ENCODE data around the gene LECT2. TPM values are rescaled to one million over a fixed set of nuclear protein-coding genes. Genes with fewer than 3 reads are reported as not detected.

LECT2 gene
- total RNA-seq, 1 experiment from 2014 or later: not detected

DNA sequence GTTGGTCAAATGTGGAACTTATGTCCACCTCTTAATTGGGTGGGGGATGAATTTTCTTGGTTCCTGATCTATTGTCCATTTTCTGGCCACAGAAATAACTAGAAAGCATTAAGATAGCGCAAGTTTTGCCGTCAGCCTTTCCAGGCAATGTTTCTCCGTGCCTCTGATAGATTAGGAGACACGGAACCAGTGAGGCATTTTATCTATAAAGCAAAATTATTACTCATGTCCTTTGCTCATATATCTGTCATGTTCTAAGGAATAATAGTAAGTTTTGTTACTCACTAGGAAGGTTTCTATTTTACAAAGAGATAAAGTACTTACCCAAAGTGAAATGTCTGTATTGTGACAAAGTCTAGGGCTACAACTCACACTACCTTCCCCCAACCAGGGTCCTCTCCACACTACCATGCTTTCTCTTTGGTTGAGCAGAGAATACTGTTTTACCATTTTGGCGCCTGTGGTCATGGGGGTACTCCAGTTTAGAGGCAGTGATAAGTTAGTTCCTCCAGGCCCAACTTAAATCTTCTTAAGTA lies 39.2 kb downstream of the LECT2 start:
- ATAC-seq (no peak), DNase-seq (peak; percentile 49)
- peak overlapping the region; percentile 77 for H3K27ac ChIP-seq (ENCODE audit: low read length)
- H3K9me3 ChIP-seq (ENCODE audit: low read length): no peaks in the 10 kb centered on the region
- no peak overlapping the region for H3K4me3 ChIP-seq (ENCODE audit: low read length)
- peak overlapping the region; percentile 10; the same call in 1 of the 2 replicates for H2AFZ ChIP-seq (ENCODE audit: low read length)
- H3F3A ChIP-seq (ENCODE audit: low read length, unreplicated experiment): no peaks in the 10 kb centered on the region
- CTCF ChIA-PET: no interaction called here
- peaks cover 14% of the 10 kb centered on the region; the same call in 1 of the 2 replicates for H3K27me3 ChIP-seq (ENCODE audit: low read length)
- H3K9ac ChIP-seq (ENCODE audit: low read length): no peak overlapping the region
- intact Hi-C loops (cut with micrococcal nuclease): no loop called here
- H3K4me1 ChIP-seq (ENCODE audit: insufficient read depth, low read length): peaks cover 28% of the 10 kb centered on the region
- H3K9me2 ChIP-seq (replicated peaks; ENCODE audit: low read length): no peaks in the 10 kb centered on the region
- H3K4me2 ChIP-seq (ENCODE audit: low read length): no peak overlapping the region
- BruUV-seq (replicated peaks): no TSS peak
- no peaks in the 10 kb centered on the region for H3K36me3 ChIP-seq (ENCODE audit: low read depth, low read length)
- TF ChIP-seq EZH2 (IDR thresholded peaks at IDR 0.05; ENCODE audit: low read length, unreplicated experiment) (no peak), EZH2phosphoT487 (IDR thresholded peaks at IDR 0.05; ENCODE audit: borderline replicate concordance, low read length) (no peak)
- TF ChIP-seq, protein P1, sequence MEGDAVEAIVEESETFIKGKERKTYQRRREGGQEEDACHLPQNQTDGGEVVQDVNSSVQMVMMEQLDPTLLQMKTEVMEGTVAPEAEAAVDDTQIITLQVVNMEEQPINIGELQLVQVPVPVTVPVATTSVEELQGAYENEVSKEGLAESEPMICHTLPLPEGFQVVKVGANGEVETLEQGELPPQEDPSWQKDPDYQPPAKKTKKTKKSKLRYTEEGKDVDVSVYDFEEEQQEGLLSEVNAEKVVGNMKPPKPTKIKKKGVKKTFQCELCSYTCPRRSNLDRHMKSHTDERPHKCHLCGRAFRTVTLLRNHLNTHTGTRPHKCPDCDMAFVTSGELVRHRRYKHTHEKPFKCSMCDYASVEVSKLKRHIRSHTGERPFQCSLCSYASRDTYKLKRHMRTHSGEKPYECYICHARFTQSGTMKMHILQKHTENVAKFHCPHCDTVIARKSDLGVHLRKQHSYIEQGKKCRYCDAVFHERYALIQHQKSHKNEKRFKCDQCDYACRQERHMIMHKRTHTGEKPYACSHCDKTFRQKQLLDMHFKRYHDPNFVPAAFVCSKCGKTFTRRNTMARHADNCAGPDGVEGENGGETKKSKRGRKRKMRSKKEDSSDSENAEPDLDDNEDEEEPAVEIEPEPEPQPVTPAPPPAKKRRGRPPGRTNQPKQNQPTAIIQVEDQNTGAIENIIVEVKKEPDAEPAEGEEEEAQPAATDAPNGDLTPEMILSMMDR (conservative IDR thresholded peaks at IDR 0.05; ENCODE audit: low read depth, low read length): no peak
- H4K20me1 ChIP-seq (ENCODE audit: low read length): no peaks in the 10 kb centered on the region
- H3K79me2 ChIP-seq (ENCODE audit: low read length): no peaks in the 10 kb centered on the region
- POLR2A ChIA-PET (ENCODE audit: unreplicated experiment): no interaction called here

DNA sequence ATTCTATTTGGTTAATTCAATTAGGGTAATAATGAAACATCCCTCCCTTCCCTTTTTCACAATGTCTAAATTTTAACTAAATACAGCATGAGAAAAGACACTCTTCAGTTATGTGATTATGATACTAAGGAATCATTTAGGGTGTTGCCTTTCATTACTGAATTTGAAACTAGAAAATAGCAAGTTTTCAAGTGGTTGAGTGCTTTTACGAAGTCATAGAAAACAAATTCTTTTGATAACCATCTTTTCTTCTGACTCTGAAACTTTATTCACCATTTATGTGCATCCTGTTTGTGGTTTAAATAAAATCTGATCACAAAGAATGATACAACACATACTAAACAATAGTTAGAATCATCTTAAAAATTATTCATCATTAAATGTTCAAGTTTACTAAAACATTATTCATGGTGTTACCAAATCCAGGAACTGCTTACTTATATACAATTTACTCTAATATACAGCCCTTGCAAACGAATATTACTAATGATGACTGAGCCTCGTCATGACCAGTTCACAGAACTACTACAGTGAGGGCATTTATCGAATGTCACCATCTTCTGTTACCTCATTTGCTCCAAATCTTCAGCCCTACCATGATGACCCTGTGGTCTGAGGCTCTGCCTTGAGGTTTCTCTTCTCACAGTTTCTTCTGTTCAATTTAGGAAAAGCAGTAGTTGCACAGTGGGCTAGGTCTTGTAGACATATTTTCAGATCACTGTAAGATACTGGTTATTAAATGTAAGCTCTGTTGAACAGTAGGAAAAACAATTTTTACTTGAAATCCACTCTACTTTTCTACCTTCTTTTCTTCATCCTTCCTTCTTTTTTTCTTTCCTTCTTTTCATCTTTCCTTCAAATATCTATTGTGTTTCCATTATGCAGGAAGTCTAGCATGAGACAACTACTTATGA lies 40.8 kb downstream of the LECT2 start:
- Histone ChIP-seq H3K27ac (ENCODE audit: low read length) (peak overlapping the region; percentile 77), H3K9ac (ENCODE audit: low read length) (peak overlapping the region; percentile 15; the same call in 1 of the 2 replicates), H3F3A (ENCODE audit: low read length, unreplicated experiment) (no peaks in the 10 kb centered on the region), H3K9me3 (ENCODE audit: low read length) (no peaks in the 10 kb centered on the region), H3K79me2 (ENCODE audit: low read length) (no peaks in the 10 kb centered on the region), H3K4me3 (ENCODE audit: low read length) (no peak overlapping the region), H3K4me1 (ENCODE audit: insufficient read depth, low read length) (peaks cover 28% of the 10 kb centered on the region), H3K36me3 (ENCODE audit: low read depth, low read length) (no peaks in the 10 kb centered on the region), H3K9me2 (replicated peaks; ENCODE audit: low read length) (no peaks in the 10 kb centered on the region), H3K27me3 (ENCODE audit: low read length) (peaks cover 22% of the 10 kb centered on the region; the same call in 1 of the 2 replicates), H2AFZ (ENCODE audit: low read length) (no peak overlapping the region), H3K4me2 (ENCODE audit: low read length) (0 out of 2 replicates have a peak overlapping the region, but pooled peaks have one; percentile 22), H4K20me1 (ENCODE audit: low read length) (no peaks in the 10 kb centered on the region)
- DNase-seq: peak; percentile 57
- CTCF ChIA-PET: no interaction called here
- POLR2A ChIA-PET (ENCODE audit: unreplicated experiment): no interaction called here
- intact Hi-C loops (cut with micrococcal nuclease): no loop called here
- no peak for ATAC-seq
- BruUV-seq (replicated peaks): no TSS peak
- no peak for TF ChIP-seq EZH2phosphoT487 (IDR thresholded peaks at IDR 0.05; ENCODE audit: borderline replicate concordance, low read length)
- TF ChIP-seq EZH2 (IDR thresholded peaks at IDR 0.05; ENCODE audit: low read length, unreplicated experiment): no peak
- TF ChIP-seq, protein P1 (conservative IDR thresholded peaks at IDR 0.05; ENCODE audit: low read depth, low read length): no peak

DNA sequence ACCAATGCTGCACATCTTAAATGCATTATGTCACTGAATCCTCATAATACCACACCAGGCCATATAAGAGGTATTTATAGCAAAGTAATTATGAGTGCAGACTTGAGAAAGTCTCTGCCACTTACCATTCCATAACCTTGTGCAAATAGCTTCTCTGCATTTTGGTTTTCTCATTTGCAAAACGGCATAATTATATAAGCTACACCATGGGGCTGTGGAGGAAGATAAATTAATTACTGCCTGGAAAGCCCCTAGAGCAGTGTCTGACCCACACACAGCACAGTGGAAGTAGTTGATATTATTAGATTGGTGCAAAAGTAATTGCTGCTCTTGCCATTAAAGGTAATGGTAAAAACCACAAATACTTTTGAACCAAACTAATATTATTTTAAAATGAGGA lies 49.6 kb downstream of the LECT2 start:
- no peaks in the 10 kb centered on the region for H3F3A ChIP-seq (ENCODE audit: low read length, unreplicated experiment)
- H3K36me3 ChIP-seq (ENCODE audit: low read depth, low read length): no peaks in the 10 kb centered on the region
- BruUV-seq (replicated peaks): no TSS peak
- no peak overlapping the region for H3K9ac ChIP-seq (ENCODE audit: low read length)
- ChIA-PET CTCF (no interaction called here), POLR2A (ENCODE audit: unreplicated experiment) (no interaction called here)
- TF ChIP-seq EZH2 (IDR thresholded peaks at IDR 0.05; ENCODE audit: low read length, unreplicated experiment) (no peak), EZH2phosphoT487 (IDR thresholded peaks at IDR 0.05; ENCODE audit: borderline replicate concordance, low read length) (no peak)
- TF ChIP-seq, protein P1 (conservative IDR thresholded peaks at IDR 0.05; ENCODE audit: low read depth, low read length): no peak
- no peaks in the 10 kb centered on the region for H3K79me2 ChIP-seq (ENCODE audit: low read length)
- H3K4me1 ChIP-seq (ENCODE audit: insufficient read depth, low read length): no peaks in the 10 kb centered on the region
- H3K4me2 ChIP-seq (ENCODE audit: low read length): no peak overlapping the region
- H3K9me3 ChIP-seq (ENCODE audit: low read length): no peaks in the 10 kb centered on the region
- no peak overlapping the region for H3K4me3 ChIP-seq (ENCODE audit: low read length)
- no peak for ATAC-seq
- H3K27me3 ChIP-seq (ENCODE audit: low read length): peaks cover 8% of the 10 kb centered on the region; the same call in 1 of the 2 replicates
- no peaks in the 10 kb centered on the region for H3K9me2 ChIP-seq (replicated peaks; ENCODE audit: low read length)
- H4K20me1 ChIP-seq (ENCODE audit: low read length): no peaks in the 10 kb centered on the region
- no peak for DNase-seq
- intact Hi-C loops (cut with micrococcal nuclease): no loop called here
- H2AFZ ChIP-seq (ENCODE audit: low read length): no peak overlapping the region
- no peak overlapping the region for H3K27ac ChIP-seq (ENCODE audit: low read length)

All from PC-3 (cell line).